TTC549 (cell line): ENCODE measurements around the gene ZNF57.
"Not testable (repeated sequence)": the region's sequence is repeated elsewhere in the genome, so short reads cannot be mapped to it uniquely, and the experiment has no call there.

ENCODE experiments used
- FAIRE-seq: peaks from 2 replicates; lab custom pipeline; 2012; peaks lifted over from hg19 to GRCh38; lab: Jason Lieb, UNC

ZNF57 gene

DNA sequence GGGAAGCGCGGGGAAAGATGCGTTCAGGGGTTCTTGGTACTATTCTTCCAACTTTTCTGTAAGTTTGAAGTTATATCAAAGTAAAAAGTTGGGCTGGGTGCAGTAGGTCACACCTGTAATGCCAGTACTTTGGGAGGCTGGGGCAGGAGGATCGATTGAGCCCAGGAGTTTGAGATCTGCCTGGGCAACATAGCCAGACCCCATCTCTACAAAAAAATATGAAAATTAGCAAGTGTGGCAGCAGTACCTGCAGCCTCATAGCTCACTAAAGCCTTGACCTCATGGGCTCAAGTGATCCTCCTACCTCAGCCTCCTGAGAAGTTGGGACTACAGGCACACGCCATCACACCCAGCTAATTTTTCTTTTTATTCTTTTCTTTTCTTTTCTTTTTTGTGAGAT lies 56.4 kb downstream of the ZNF57 start:
- no peak for FAIRE-seq

DNA sequence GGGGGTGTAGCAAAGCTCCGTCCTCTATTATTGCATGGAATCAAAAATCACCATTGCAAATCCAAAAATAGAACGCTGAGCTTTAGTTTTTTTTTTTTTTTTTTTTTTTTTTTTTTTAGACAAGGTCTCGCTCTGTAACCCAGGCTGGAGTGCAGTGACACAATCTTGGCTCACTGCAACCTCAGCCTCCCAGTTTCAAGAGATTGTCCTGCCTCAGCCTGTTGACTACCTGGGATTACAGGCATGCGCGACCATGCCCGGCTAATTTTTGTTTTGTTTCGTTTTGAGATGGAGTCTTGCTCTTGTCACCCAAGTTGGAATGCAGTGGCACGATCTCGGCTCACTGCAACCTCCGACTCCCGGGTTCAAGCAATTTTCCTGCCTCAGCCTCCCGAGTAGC lies 59.4 kb downstream of the ZNF57 start:
- FAIRE-seq, result no peak

DNA sequence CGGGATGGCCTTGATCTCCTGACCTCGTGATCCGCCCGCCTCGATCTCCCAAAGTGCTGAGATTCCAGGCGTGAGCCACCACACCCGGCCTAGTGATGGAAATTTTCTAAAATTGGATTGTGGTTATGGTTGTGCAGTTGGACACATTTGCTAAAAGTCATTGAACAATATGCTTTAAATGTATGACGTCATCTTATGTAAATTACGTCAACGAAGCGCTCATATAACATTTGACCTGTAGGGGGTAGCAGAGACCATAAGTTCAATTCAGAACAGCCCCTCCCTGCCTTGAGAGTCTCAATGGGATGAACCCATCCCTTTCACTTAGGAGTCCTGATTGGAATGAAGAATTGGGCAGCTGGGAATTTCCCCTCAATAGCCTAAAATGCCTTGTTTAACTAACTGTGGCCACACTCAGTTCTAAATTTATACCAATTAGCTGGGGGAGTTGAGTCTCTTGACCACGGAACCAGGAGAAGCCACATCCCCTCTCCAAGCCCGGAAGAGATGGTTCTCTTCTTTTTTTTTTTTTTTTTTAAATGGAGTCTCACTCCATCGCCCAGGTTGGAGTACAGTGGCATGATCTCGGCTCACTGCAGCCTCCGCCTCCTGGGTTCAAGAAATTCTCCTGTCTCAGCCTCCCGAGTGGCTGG lies 61.4 kb downstream of the ZNF57 start:
- FAIRE-seq, result peak; percentile 82

- no peak for FAIRE-seq
These were observed 62.4 kb downstream of the ZNF57 start for GRCh38 chr19:2963122-2963521.

DNA sequence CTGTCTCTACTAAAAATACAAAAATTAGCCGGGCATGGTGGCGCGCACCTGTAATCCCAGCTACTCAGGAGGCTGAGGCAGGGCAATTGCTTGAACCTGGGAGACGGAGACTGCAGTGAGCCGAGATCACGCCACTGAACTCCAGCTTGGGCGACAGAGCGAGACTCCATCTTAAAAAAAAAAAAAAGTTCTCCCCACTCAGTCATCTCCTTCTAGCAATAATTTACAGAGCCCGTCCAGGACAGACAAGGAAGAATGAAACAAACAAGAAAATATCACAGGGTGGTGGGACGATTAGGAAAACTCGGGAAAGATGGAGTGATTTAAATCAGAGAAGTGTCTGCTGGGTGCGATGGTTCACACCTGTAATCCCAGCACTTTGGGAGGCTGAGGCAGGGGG lies 62.9 kb downstream of the ZNF57 start:
- not testable (repeated sequence) for FAIRE-seq

GRCh38 chr19:2964874-2965273 lies 64.1 kb downstream of the ZNF57 start:
- no peak for FAIRE-seq

- FAIRE-seq, result no peak
These were observed 67.2 kb downstream of the ZNF57 start for GRCh38 chr19:2967972-2968371.
